HCT116 (cell line): Measurements from ENCODE around the gene VASH2. TPM values are rescaled to one million over a fixed set of nuclear protein-coding genes. Genes with fewer than 3 reads are reported as not detected.
"Not testable (repeated sequence)": the region's sequence is repeated elsewhere in the genome, so short reads cannot be mapped to it uniquely, and the experiment has no call there.

Source experiments
- ATAC-seq: fragments of 200-7000 bp; cut with Tn5 transposase; 2 replicates; pipeline ENCODE4 v1.9.1; 2020; ENCODE audit warnings: mild to moderate bottlenecking, moderate library complexity
- BruUV-seq: library from RNA; stranded (reverse); fragments of 400-500 nt; replicated peaks from 2 replicates; lab custom pipeline; 2021; lab: Mats Ljungman, UMichigan
- CTCF ChIA-PET: fragments of 300-600 bp; sonication (Branson Sonifier 250); formaldehyde crosslinking; loops from one replicate; lab custom pipeline; 2021; ENCODE audit warnings: antibody characterized with exemption; lab: Charles Lee
- POLR2A ChIA-PET: fragments of 300-600, 350-600 bp; sonication (Branson Sonifier 250); formaldehyde crosslinking; loops from one replicate; lab custom pipeline; 2021; ENCODE audit warnings: antibody characterized with exemption; lab: Charles Lee
- RAD21 ChIA-PET, 2 experiments: fragments of 300-600 bp; sonication (Branson Sonifier 250); formaldehyde crosslinking; loops; one replicate each; lab custom pipeline; 2023; ENCODE audit warnings: low total read pairs in 2 of 2; ENCODE audit not compliant: uncharacterized antibody in 2 of 2, unreplicated experiment in 2 of 2, low non-redundant PET in 1 of 2; lab: Charles Lee
- DNase-seq: peaks from one replicate; pipeline ENCODE4 v3.0.0-alpha.2; 2010; ENCODE audit warnings: low read depth, low spot score
- H2AFZ ChIP-seq: fragments of 200-600 bp; shearing (Covaris generic), sonication (generic); 2 replicates; pipeline ENCODE4 v1.6.1; 2017; ENCODE audit warnings: low read depth, mixed run types, mixed read lengths, antibody characterized with exemption, low read length; ENCODE audit not compliant: poor library complexity, severe bottlenecking
- H3K27ac ChIP-seq: 2 replicates; pipeline ENCODE4 v1.5.1; 2012; ENCODE audit warnings: low read depth, low read length
- H3K27me3 ChIP-seq: fragments of 200-600 bp; sonication (generic); 2 replicates; pipeline ENCODE4 v1.6.1; 2016; ENCODE audit warnings: mixed run types, low read length, mixed read lengths; ENCODE audit not compliant: insufficient read depth
- H3K36me3 ChIP-seq, 2 experiments: fragments of 200-500 bp in 1 of 2; fragments of 200-600 bp in 1 of 2; sonication (Bioruptor generic) in 1 of 2; sonication (generic) in 1 of 2; 2 replicates each; pipeline versions ENCODE4 v1.5.1 to v1.6.1; 2014 to 2016; ENCODE audit warnings: low read length in 2 of 2, inconsistent platforms in 1 of 2, mixed read lengths in 1 of 2, mixed run types in 1 of 2; ENCODE audit not compliant: insufficient read depth in 2 of 2, control insufficient read depth in 1 of 2
- H3K4me1 ChIP-seq, 2 experiments: fragments of 200-600 bp in 1 of 2; sonication (generic) in 1 of 2; 2 replicates each; pipeline versions ENCODE4 v1.5.1 to v1.6.1; 2012 to 2017; ENCODE audit warnings: low read length in 2 of 2, inconsistent platforms in 1 of 2, mild to moderate bottlenecking in 1 of 2, mixed read lengths in 1 of 2, mixed run types in 1 of 2, moderate library complexity in 1 of 2; ENCODE audit not compliant: insufficient read depth in 2 of 2, control insufficient read depth in 1 of 2
- H3K4me2 ChIP-seq: fragments of 200-600 bp; sonication (generic); 2 replicates; pipeline ENCODE4 v1.6.1; 2017; ENCODE audit warnings: mixed run types, low read length, mixed read lengths
- H3K4me3 ChIP-seq, 2 experiments: fragments of 200-600 bp in 1 of 2; sonication (generic) in 1 of 2; replicated peaks in 1 of 2; 2 replicates each; pipeline ENCODE4 v1.5.1; 2011 to 2016; ENCODE audit warnings: low read length in 2 of 2, control low read depth in 1 of 2, low read depth in 1 of 2, mild to moderate bottlenecking in 1 of 2, mixed read lengths in 1 of 2, mixed run types in 1 of 2
- H3K79me2 ChIP-seq: fragments of 200-600 bp; sonication (generic); 2 replicates; pipeline ENCODE4 v1.6.1; 2017; ENCODE audit warnings: mild to moderate bottlenecking, mixed run types, low read length, moderate library complexity, mixed read lengths; ENCODE audit not compliant: insufficient read depth
- H3K9ac ChIP-seq: fragments of 200-600 bp; sonication (generic); 2 replicates; pipeline ENCODE4 v1.6.1; 2016; ENCODE audit warnings: low read length, mixed read lengths
- H3K9me2 ChIP-seq: fragments of 200-600 bp; sonication (generic), shearing (Covaris generic); 2 replicates; pipeline ENCODE4 v1.6.1; 2017; ENCODE audit warnings: mixed run types, mild to moderate bottlenecking, moderate library complexity; ENCODE audit not compliant: insufficient read depth
- H3K9me3 ChIP-seq, 2 experiments: fragments of 200-500 bp in 1 of 2; fragments of 200-600 bp in 1 of 2; sonication (Bioruptor generic) in 1 of 2; sonication (generic) in 1 of 2; 2 replicates each; pipeline ENCODE4 v1.6.1; 2014 to 2017; ENCODE audit warnings: low read length in 2 of 2, mixed read lengths in 2 of 2, inconsistent platforms in 1 of 2, low read depth in 1 of 2, mild to moderate bottlenecking in 1 of 2, mixed run types in 1 of 2, moderate library complexity in 1 of 2; ENCODE audit not compliant: control insufficient read depth in 1 of 2, insufficient read depth in 1 of 2
- H4K20me1 ChIP-seq: fragments of 200-600 bp; sonication (generic), shearing (Covaris generic); 2 replicates; pipeline ENCODE4 v1.6.1; 2017; ENCODE audit warnings: mixed run types, mild to moderate bottlenecking, moderate library complexity; ENCODE audit not compliant: insufficient read depth
- EGR1 ChIP-seq: IDR thresholded peaks from 2 replicates; pipeline ENCODE4 v1.6.1; 2012; ENCODE audit warnings: low read depth
- FOSL1 ChIP-seq: IDR thresholded peaks from 2 replicates; pipeline ENCODE4 v1.6.1; 2012; ENCODE audit warnings: low read depth
- MAX ChIP-seq: IDR thresholded peaks from 2 replicates; pipeline ENCODE4 v1.6.1; 2012
- POLR2A ChIP-seq: IDR thresholded peaks from 2 replicates; pipeline ENCODE4 v1.7.0; 2011; ENCODE audit warnings: borderline replicate concordance; ENCODE audit not compliant: insufficient read depth, insufficient read length; ENCODE audit errors: extremely low read depth
- REST ChIP-seq: IDR thresholded peaks from 2 replicates; pipeline ENCODE4 v1.6.1; 2012; ENCODE audit warnings: low read depth
- TCF7L2 ChIP-seq: IDR thresholded peaks from 2 replicates; pipeline ENCODE4 v1.7.0; 2011; ENCODE audit warnings: borderline replicate concordance, inconsistent platforms; ENCODE audit not compliant: insufficient read depth, insufficient read length; ENCODE audit errors: extremely low read depth
- intact Hi-C: fragments of 100-400 bp; cut with micrococcal nuclease; formaldehyde crosslinking; loops from 2 replicates; pipeline ENCODE4 v1.10.0; 2022
- total RNA-seq: library from RNA; stranded (reverse); gene quantifications from one replicate; pipeline ENCODE4 v1.2.1, GENCODE V29; 2021; ENCODE audit not compliant: unreplicated experiment

Gene VASH2
- total RNA-seq, 1 experiment from 2014 or later: 5.7 TPM

- H4K20me1 ChIP-seq, H3K4me3 ChIP-seq, H3K27me3 ChIP-seq, H3K4me1 ChIP-seq, BruUV-seq, H3K9ac ChIP-seq, H3K36me3 ChIP-seq, ATAC-seq, H3K9me2 ChIP-seq, CTCF ChIA-PET, H2AFZ ChIP-seq, H3K4me2 ChIP-seq, H3K9me3 ChIP-seq, H3K27ac ChIP-seq, intact Hi-C loops, H3K79me2 ChIP-seq, DNase-seq, POLR2A ChIA-PET, RAD21 ChIA-PET: not testable (repeated sequence)
Measured at GRCh38 chr1:212914110-212914509, 36.2 kb upstream of the VASH2 start.

GRCh38 chr1:212914789-212915188 is 35.6 kb upstream of the VASH2 start:
- intact Hi-C loops: no loop called here
- BruUV-seq: no TSS peak

More at GRCh38 chr1:212914789-212915188, 35.6 kb upstream of the VASH2 start:
- H3K9me2 ChIP-seq: no peaks in the 10 kb centered on the region
- no peak overlapping the region for H3K9ac ChIP-seq
- ChIA-PET CTCF (no interaction called here), RAD21 (no interaction called here), POLR2A (no interaction called here)
- no peak for DNase-seq
- no peaks in the 10 kb centered on the region for H4K20me1 ChIP-seq
- H3K9me3 ChIP-seq: no peaks in the 10 kb centered on the region
- H3K36me3 ChIP-seq: no peaks in the 10 kb centered on the region
- ATAC-seq: no peak
- H3K79me2 ChIP-seq: no peaks in the 10 kb centered on the region
- H3K4me3 ChIP-seq: no peak overlapping the region
- no peaks in the 10 kb centered on the region for H3K27me3 ChIP-seq
- H3K4me2 ChIP-seq: no peak overlapping the region
- no peak overlapping the region for H2AFZ ChIP-seq
- H3K4me1 ChIP-seq: no peaks in the 10 kb centered on the region
- TF ChIP-seq MAX (no peak), REST (no peak), TCF7L2 (no peak), EGR1 (no peak), FOSL1 (no peak), POLR2A (no peak)
- no peak overlapping the region for H3K27ac ChIP-seq
